ENCODE data around the gene TOB2.

TOB2 gene, protein sequence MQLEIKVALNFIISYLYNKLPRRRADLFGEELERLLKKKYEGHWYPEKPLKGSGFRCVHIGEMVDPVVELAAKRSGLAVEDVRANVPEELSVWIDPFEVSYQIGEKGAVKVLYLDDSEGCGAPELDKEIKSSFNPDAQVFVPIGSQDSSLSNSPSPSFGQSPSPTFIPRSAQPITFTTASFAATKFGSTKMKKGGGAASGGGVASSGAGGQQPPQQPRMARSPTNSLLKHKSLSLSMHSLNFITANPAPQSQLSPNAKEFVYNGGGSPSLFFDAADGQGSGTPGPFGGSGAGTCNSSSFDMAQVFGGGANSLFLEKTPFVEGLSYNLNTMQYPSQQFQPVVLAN

DNA sequence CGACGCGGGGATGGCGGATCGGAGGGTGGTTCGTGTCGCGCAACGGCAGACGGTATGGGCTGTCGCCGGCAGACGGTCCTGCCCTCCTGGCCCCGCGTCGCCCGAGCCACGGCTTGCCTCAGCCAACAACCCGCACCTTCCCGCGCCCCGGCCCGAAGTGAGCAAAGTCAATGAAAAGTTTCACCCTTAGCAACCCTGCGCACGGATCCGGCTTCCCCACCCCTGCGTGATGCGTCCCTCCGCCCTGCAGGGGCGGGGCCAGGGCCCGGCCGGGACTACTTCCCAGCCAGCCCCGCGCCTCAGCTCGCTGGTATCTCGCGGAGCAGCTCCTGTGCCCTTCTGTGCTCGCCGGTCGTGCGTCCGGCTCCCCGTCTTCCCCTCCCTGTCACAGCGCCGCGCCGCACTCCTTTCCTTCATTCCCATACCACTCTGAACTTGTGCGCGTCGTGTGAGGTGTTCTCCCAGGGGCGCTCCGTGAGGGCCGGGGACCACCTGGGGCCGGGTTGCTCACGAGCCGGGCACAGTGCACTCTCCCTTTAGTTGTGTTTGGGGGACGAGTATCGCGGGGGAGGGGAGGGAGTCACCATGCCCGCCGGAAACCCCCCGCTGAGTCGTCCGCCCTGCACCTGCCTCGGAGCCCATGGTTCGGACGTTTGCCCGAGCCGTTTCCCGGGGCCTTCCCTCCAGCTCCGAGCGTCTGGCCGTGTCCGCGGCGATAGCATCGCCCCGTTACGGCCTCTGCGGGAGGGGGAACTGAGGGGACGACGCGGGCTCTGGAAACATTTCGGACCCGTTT is at the start of gene TOB2:
Gene TOB2 (minus strand): TSS at position 163 of the 796 bp plus-strand sequence. CDS start 9,456 bp downstream, outside the sequence.
- TF ChIP-seq CEBPB (IDR thresholded peaks at IDR 0.05): peak; percentile 2; the same call in 1 of the 2 replicates
- peak; percentile 23; the same call in 1 of the 2 replicates for TF ChIP-seq FOXM1 (IDR thresholded peaks at IDR 0.05; ENCODE audit: borderline replicate concordance, low read depth)
- peak; percentile 90 for TF ChIP-seq MAX (IDR thresholded peaks at IDR 0.05)
- peak; percentile 60; the same call in 1 of the 2 replicates for TF ChIP-seq NFIC (IDR thresholded peaks at IDR 0.05)
- TF ChIP-seq REST (IDR thresholded peaks at IDR 0.05; ENCODE audit: low read depth): 0 out of 2 replicates have a peak, but pooled peaks have one; percentile 17
- TF ChIP-seq RAD21 (IDR thresholded peaks at IDR 0.05; ENCODE audit: low read depth): no peak
- peak; percentile 70 for TF ChIP-seq CREB1 (IDR thresholded peaks at IDR 0.05; ENCODE audit: low read depth)
- peak; percentile 64; the same call in 1 of the 2 replicates for TF ChIP-seq ZBTB7A (IDR thresholded peaks at IDR 0.05; ENCODE audit: low read depth)
- peak; percentile 72 for TF ChIP-seq TCF12 (IDR thresholded peaks at IDR 0.05; ENCODE audit: low read depth)
- TF ChIP-seq TAF1 (IDR thresholded peaks at IDR 0.05; ENCODE audit: low read depth): peak; percentile 99
- TF ChIP-seq, protein P1, sequence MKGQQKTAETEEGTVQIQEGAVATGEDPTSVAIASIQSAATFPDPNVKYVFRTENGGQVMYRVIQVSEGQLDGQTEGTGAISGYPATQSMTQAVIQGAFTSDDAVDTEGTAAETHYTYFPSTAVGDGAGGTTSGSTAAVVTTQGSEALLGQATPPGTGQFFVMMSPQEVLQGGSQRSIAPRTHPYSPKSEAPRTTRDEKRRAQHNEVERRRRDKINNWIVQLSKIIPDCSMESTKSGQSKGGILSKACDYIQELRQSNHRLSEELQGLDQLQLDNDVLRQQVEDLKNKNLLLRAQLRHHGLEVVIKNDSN (IDR thresholded peaks at IDR 0.05): no peak; the same call in 1 of the 2 replicates
- TF ChIP-seq EP300 (IDR thresholded peaks at IDR 0.05; ENCODE audit: borderline replicate concordance): peak; percentile 55; the same call in 1 of the 2 replicates
- TF ChIP-seq YY1 (IDR thresholded peaks at IDR 0.05; ENCODE audit: low read depth): peak; percentile 69; the same call in 1 of the 2 replicates
- TF ChIP-seq EGR1 (IDR thresholded peaks at IDR 0.05): peak; percentile 46
- TF ChIP-seq TEAD4 (IDR thresholded peaks at IDR 0.05): peak; percentile 43

DNA sequence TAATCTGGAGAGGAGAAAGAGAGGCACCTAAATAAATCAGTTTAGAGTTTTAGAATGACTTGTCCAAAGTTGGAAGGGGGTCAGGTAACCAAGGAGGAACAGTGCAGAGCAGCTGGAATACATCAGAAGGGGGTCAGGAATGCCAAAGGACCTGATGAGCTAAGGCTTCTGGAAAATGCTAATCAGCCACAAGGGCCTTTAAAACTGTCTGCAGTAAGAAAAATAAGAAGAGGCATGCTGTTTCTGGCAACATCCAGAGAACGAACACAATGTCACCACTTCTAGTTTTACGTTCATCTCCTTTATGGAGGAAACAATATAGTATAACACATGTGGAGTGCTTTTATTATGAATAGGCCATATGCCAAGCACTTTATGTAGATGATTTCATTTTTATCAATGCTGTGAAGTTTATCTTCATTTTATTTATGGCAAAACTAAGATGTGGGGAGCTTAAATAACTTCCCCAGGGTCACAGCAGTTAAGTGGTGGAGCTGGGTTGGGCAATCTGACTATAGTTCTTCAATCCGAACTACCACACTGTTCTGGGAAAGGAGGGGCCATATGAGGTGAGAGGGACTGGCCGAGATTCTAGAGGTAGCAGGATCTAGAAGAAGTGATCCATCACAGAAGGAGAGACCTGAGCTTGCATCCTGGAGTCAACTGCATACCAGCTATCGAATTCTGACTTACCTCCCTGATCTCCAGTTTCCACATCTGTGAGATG is 44.9 kb upstream of the TOB2 start:
- TF ChIP-seq CEBPB (IDR thresholded peaks at IDR 0.05) (no peak), EGR1 (IDR thresholded peaks at IDR 0.05) (no peak), RAD21 (IDR thresholded peaks at IDR 0.05; ENCODE audit: low read depth) (no peak), NFIC (IDR thresholded peaks at IDR 0.05) (no peak), TAF1 (IDR thresholded peaks at IDR 0.05; ENCODE audit: low read depth) (no peak), ZBTB7A (IDR thresholded peaks at IDR 0.05; ENCODE audit: low read depth) (no peak), FOXM1 (IDR thresholded peaks at IDR 0.05; ENCODE audit: borderline replicate concordance, low read depth) (no peak), YY1 (IDR thresholded peaks at IDR 0.05; ENCODE audit: low read depth) (no peak), CREB1 (IDR thresholded peaks at IDR 0.05; ENCODE audit: low read depth) (no peak), EP300 (IDR thresholded peaks at IDR 0.05; ENCODE audit: borderline replicate concordance) (no peak), TCF12 (IDR thresholded peaks at IDR 0.05; ENCODE audit: low read depth) (no peak), TEAD4 (IDR thresholded peaks at IDR 0.05) (no peak), MAX (IDR thresholded peaks at IDR 0.05) (no peak), REST (IDR thresholded peaks at IDR 0.05; ENCODE audit: low read depth) (no peak)
- TF ChIP-seq, protein P1 (IDR thresholded peaks at IDR 0.05): no peak

- TF ChIP-seq CREB1 (IDR thresholded peaks at IDR 0.05; ENCODE audit: low read depth) (no peak), REST (IDR thresholded peaks at IDR 0.05; ENCODE audit: low read depth) (no peak), CEBPB (IDR thresholded peaks at IDR 0.05) (no peak), RAD21 (IDR thresholded peaks at IDR 0.05; ENCODE audit: low read depth) (no peak)
- TF ChIP-seq, protein P1 (IDR thresholded peaks at IDR 0.05): no peak
Observed at GRCh38 chr22:41488596-41489385, 42.2 kb upstream of the TOB2 start.
